Measurements from ENCODE around the gene ATP2B3.

The ATP2B3 gene

GRCh38 chrX:153588782-153589446 is 71.5 kb downstream of the ATP2B3 start:
- Histone ChIP-seq H3K27ac (ENCODE audit: low read length) (no peak overlapping the region), H4K20me1 (ENCODE audit: insufficient read depth, low read length) (no peaks in the 10 kb centered on the region), H3K79me2 (ENCODE audit: low read length) (no peaks in the 10 kb centered on the region), H3K9ac (ENCODE audit: low read length) (no peak overlapping the region), H3K4me1 (ENCODE audit: low read length) (no peaks in the 10 kb centered on the region), H3K9me2 (replicated peaks; ENCODE audit: insufficient read depth, low read length) (no peaks in the 10 kb centered on the region), H3K36me3 (replicated peaks; ENCODE audit: insufficient read depth, low read length) (no peaks in the 10 kb centered on the region), H3K27me3 (replicated peaks; ENCODE audit: insufficient read depth, low read length) (no peaks in the 10 kb centered on the region), H2AFZ (ENCODE audit: low read length) (no peak overlapping the region), H3F3A (ENCODE audit: insufficient read depth, low read length) (no peaks in the 10 kb centered on the region), H3K9me3 (replicated peaks; ENCODE audit: insufficient read depth, low read length) (no peaks in the 10 kb centered on the region), H3K4me2 (ENCODE audit: low read depth, low read length) (no peak overlapping the region), H3K4me3 (ENCODE audit: low read length) (no peak overlapping the region)
- no peak for TF ChIP-seq EZH2 (optimal IDR thresholded peaks at IDR 0.05; ENCODE audit: low read depth, low read length)
- TF ChIP-seq EZH2phosphoT487 (IDR thresholded peaks at IDR 0.05; ENCODE audit: low read length), result no peak
- TF ChIP-seq CTCF (IDR thresholded peaks at IDR 0.05; ENCODE audit: low read length), result no peak
- DNase-seq, result no peak

- no peak overlapping the region for H3K27ac ChIP-seq (ENCODE audit: low read length)
- DNase-seq, result no peak
- H3K36me3 ChIP-seq (replicated peaks; ENCODE audit: insufficient read depth, low read length), result no peaks in the 10 kb centered on the region
Measured at GRCh38 chrX:153590961-153591956, 73.8 kb downstream of the ATP2B3 start.

More at GRCh38 chrX:153590961-153591956, 73.8 kb downstream of the ATP2B3 start:
- H3K27me3 ChIP-seq (replicated peaks; ENCODE audit: insufficient read depth, low read length), result no peaks in the 10 kb centered on the region
- no peaks in the 10 kb centered on the region for H3F3A ChIP-seq (ENCODE audit: insufficient read depth, low read length)
- H3K79me2 ChIP-seq (ENCODE audit: low read length), result no peaks in the 10 kb centered on the region
- H2AFZ ChIP-seq (ENCODE audit: low read length), result no peak overlapping the region
- no peak overlapping the region for H3K9ac ChIP-seq (ENCODE audit: low read length)
- no peaks in the 10 kb centered on the region for H3K9me3 ChIP-seq (replicated peaks; ENCODE audit: insufficient read depth, low read length)
- no peaks in the 10 kb centered on the region for H3K9me2 ChIP-seq (replicated peaks; ENCODE audit: insufficient read depth, low read length)
- no peak overlapping the region for H3K4me2 ChIP-seq (ENCODE audit: low read depth, low read length)
- H3K4me1 ChIP-seq (ENCODE audit: low read length), result no peaks in the 10 kb centered on the region
- H3K4me3 ChIP-seq (ENCODE audit: low read length), result no peak overlapping the region
- no peaks in the 10 kb centered on the region for H4K20me1 ChIP-seq (ENCODE audit: insufficient read depth, low read length)
- TF ChIP-seq EZH2phosphoT487 (IDR thresholded peaks at IDR 0.05; ENCODE audit: low read length), result no peak
- no peak for TF ChIP-seq CTCF (IDR thresholded peaks at IDR 0.05; ENCODE audit: low read length)
- no peak for TF ChIP-seq EZH2 (optimal IDR thresholded peaks at IDR 0.05; ENCODE audit: low read depth, low read length)
